ENCODE measurements around the gene SCGB3A2.

SCGB3A2 gene

DNA sequence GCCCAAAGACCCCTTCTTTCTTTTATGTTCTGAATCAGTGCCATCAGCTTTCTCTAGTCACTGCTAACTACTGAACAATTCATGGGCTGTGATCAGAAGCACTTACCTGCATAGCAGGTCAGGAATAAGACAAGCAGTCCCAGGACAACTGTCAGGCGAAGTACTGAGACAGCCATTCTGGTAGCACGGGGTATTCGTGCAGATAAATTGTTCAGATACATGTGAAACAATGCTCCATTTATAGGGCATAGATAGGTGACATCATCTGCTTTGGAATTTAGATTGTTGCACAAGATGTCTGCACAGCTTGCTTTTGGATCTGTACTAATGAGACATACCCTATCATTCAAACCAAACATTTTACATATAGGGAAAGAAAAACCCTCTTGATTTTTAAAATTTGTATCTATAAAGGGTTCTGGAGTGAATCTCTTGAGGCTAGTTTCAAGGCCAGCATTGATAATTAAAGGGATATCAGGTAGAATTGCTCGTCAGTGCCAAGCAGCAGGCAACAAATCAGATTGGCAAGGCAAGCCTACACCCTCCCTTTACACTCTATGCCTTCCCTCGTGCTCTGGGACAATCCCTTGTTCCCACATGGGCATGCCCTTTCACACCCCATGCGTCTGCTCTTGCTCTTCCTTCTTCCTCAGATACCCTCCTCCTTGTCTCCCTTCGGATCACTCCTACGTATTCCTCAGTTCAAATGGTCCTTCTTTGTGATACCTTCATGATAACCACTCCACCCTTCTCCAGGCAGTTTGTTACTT, 28.0 kb downstream of the SCGB3A2 start, which contains the start of gene C5orf46:
Gene C5orf46, minus strand, starts transcription at position 213 of the 770 bp plus-strand sequence. Its CDS starts 37 bp downstream, at position 176.
- DNase-seq = no peak

DNA sequence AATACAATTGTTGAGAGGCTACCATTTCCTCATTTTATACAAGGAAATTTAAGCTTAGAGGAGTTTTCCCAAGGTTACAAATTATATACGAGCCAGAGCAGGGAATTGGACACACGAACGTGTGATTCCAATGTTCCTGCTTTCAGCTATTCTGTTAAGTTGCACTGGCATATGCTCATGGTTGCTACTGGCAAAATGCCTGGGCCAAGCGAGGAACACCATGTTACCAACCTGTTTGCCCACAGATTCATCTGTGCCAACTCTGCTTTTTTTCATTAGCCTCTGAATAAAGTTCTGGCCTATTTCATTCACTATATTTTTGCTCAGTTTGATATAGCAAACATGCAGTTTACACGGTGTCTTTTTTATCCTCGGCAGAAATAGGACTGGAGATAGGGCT, 32.9 kb downstream of the SCGB3A2 start:
- no peak for DNase-seq

DNA sequence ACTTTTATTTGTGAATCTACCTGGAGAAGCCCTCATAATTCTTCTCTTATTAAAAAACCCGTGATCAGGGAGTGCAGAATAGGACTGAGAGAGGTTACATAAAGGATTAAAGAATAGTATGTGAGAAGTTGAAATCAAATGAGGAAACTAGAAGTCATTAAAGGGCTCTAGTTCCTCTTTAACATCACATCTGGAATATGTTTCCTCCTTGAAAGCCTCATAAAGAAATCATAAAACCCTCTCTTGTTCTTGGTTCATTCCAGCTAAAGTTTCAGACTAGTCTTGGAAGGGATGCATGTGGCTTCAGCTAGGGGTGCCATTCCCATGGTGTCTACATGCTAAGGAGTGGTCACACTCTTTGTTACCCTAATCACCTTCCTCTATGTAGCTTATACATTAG, 33.5 kb downstream of the SCGB3A2 start:
- DNase-seq = no peak

DNA sequence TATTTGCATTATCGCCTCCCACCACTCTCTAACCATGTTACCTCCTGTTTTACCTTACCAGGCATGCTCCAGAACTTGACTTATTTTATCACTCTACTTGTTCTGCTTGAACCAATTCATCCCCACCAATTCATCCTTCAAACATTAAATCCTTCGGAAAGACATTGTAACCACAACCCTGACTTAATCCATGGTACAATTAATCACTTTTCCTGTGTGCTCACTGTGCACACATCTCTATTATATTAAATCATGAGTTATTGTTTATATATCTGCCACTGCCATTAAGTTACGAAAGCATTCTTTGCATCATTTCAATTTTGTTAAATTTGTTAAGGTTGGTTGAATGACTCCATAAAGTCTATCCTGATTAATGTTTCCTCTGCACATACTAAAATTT, 35.3 kb downstream of the SCGB3A2 start:
- DNase-seq = no peak

DNA sequence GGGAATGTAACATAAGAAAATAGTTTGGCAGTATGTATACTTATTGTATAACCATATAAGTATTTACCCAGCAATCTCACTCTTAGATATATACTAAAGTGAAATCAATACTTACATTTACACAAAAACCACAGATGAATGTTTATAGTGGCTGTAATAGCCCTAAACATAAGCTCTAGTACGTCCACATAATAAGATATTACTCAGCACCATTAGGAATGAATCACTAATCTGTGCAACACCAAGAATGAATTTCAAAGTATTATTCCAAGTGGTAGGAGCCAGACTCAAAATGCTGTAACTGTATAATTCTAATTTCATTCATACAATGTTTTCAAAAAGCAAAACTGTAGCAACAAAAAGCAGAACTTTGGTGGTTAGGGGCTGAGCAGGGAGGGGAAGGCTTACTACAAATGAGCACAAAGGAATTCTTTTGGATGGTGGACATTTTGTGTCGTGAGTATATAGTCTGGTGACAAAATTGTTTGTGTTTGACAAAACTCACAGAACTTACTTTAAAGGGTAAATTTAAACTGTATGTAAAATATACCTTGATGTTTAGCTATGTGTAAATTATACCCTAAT, 39.7 kb downstream of the SCGB3A2 start:
- DNase-seq = no peak

DNA sequence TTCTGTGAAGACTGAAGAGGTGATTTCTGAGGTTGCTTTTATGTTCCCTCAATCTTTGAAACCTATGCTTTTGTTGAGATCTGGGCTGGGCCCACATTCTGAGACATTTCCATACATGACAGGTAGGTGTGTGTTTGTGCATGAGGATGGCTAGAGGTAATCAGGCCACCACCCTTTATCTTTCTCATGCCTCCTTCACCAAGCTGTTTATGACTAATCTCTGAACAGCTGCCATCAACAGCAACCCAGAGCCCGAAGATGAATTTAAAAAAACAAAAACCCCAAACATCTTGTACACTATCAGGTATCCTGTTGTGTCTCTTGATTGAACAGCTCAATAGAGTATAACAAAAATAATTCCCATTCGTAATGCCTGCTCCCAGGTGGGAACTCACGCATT, 40.4 kb downstream of the SCGB3A2 start:
- no peak for DNase-seq

DNA sequence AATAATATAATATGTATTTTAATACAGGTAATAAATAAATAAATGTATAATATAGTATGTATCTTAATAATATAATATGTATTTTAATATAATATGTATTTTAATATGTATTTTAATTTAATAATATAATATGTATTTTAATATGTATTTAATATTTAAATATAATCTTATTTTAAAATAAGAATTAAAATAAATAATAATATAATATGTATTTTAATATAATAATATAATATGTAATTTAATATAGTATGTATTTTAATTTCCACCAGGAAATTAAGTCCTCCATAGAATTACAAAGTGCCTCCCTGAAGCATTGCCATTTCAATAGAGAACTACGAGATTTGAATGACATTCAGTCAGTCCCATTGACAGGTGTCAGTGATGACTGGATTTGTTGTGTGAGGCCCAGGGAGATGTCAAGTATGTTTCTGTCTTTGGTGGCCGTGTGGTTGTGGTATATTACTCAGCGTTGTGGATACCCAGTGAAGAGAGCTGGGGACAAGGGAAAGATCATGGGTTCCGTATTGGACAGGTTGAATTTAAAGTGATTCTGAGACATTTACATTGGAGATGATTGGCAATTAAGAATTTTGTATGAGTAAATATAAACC, 42.0 kb downstream of the SCGB3A2 start:
- DNase-seq = no peak

DNA sequence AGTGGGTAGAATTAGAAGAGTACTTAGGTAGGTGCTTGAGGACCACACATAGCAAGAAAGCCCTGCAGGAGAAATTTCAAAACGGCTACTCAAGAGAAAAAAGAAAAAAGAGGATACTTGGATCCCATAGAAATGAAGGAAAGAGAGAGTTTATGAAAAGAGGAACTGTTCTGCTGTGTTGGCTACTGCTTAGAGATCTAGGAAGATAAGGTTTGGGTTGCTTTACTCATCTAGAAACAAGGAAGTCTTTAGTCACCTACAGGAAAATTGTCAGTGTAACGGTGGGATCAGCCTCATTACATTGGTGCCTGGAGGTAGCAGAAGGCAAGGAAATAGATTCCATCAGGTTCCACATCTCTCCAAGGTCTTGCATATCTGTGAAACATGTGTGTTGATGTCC, 42.6 kb downstream of the SCGB3A2 start:
- DNase-seq = no peak

DNA sequence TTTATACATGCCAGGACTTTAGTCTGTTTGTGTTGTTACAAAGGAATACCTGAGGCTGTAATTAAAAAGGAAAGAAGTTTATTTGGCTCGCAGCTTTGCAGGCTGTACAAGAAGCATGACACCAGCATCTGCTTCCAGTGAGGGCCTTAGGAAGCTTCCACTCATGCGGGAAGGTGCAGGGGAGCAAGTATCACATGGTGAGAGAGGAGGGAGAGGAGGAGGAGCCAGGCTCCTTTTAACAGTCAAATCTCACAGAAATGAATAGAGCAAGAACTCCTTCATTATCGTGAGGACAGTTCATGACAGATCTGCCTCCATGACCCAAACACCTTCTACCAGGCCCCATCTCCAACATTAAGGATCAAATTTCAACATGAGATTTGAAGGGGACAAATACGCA, 46.5 kb downstream of the SCGB3A2 start:
- DNase-seq = no peak

DNA sequence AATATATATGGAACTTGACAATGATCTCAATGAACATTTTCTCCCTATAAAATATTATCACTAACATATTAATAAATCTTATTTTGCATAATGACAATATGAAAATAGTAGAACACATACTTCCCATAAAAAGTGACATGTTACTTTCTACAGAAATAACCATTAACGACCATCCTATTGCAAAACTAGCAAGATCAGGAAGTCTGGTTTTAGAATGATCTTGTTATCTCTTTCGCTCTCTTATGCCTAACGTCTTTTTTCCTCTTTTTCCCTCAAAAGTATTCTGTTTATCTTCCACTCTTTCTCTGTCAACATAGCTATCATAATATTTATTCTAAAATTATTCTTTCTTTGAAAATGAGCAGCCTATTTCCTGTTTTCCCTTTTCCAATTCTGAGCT, 49.4 kb downstream of the SCGB3A2 start:
- DNase-seq = no peak

DNA sequence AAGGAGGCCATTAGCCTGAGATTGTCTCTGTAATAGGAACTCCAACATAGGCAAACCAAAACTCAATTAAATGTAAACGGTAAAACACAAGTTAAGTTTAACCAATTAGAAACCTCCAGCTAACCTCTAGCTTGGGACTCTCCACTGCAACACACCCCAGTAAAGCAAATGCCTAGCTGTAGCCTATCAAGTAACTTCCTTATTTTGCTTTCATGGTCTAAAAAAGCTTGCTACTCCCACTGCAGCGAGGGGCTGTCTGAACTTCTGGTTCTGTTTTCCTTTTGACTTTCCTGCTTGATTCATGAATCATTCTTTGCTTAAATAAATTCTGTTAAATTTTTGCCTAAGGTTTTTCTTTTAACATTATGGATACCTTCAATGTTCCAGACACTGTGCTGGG, 52.3 kb downstream of the SCGB3A2 start:
- DNase-seq = no peak
